K562 (cell line): ENCODE measurements around the gene BMP10. TPM values are rescaled to one million over a fixed set of nuclear protein-coding genes. Genes with fewer than 3 reads are reported as not detected.

ENCODE experiments used
- ARID2 ChIP-seq: fragments of 450-650 bp; IDR thresholded peaks from 2 replicates; pipeline ENCODE4 v1.6.1; 2017; ENCODE audit warnings: antibody characterized with exemption, mild to moderate bottlenecking
- C11orf30 ChIP-seq: fragments of 450-650 bp; IDR thresholded peaks from 2 replicates; pipeline ENCODE4 v1.6.1; 2016; ENCODE audit warnings: low read depth, mild to moderate bottlenecking
- ERF ChIP-seq: fragments of 450-650 bp; formaldehyde crosslinking; IDR thresholded peaks from 2 replicates; pipeline ENCODE4 v1.4.0; 2020; ENCODE audit warnings: mild to moderate bottlenecking, mixed read lengths
- FOXJ2 ChIP-seq: fragments of 200-800 bp; sonication (Bioruptor generic); IDR thresholded peaks from 2 replicates; pipeline ENCODE4 v1.6.1; 2016; ENCODE audit warnings: missing genetic modification characterization, missing compliant biosample characterization
- MAFF ChIP-seq: IDR thresholded peaks from 2 replicates; pipeline ENCODE4 v1.6.1; 2012; ENCODE audit warnings: low read length, improper control_type of control experiment
- MIER1 ChIP-seq: fragments of 450-650 bp; IDR thresholded peaks from 2 replicates; pipeline ENCODE4 v1.6.1; 2016; ENCODE audit warnings: antibody characterized with exemption, mild to moderate bottlenecking, low read depth
- POLR2H ChIP-seq: IDR thresholded peaks from 2 replicates; pipeline ENCODE4 v1.6.1; 2016; ENCODE audit warnings: missing genetic modification characterization, low read depth, mild to moderate bottlenecking, control low read depth, missing compliant biosample characterization, moderate library complexity
- USF2 ChIP-seq: sonication (generic); formaldehyde crosslinking; IDR thresholded peaks from 2 replicates; pipeline ENCODE4 v1.5.0; 2020; ENCODE audit warnings: missing genetic modification reagents
- ZBTB43 ChIP-seq: sonication (generic); formaldehyde crosslinking; IDR thresholded peaks from 2 replicates; pipeline ENCODE4 v1.8.0; 2023; ENCODE audit warnings: mild to moderate bottlenecking, missing genetic modification reagents
- ZNF318 ChIP-seq, 2 experiments: fragments of 450-650 bp; IDR thresholded peaks; 2 replicates each; pipeline ENCODE4 v1.6.1; 2016; ENCODE audit warnings: mild to moderate bottlenecking in 2 of 2, borderline replicate concordance in 1 of 2, low read depth in 1 of 2, moderate library complexity in 1 of 2
- ZNF644 ChIP-seq: fragments of 200-800 bp; sonication (Bioruptor generic); IDR thresholded peaks from 2 replicates; pipeline ENCODE4 v1.6.1; 2016; ENCODE audit warnings: low read depth, missing genetic modification characterization, missing compliant biosample characterization
- ZNF764 ChIP-seq: fragments of 250-450 bp; sonication (Bioruptor Pico); IDR thresholded peaks from 2 replicates; pipeline ENCODE4 v1.4.0; 2020; ENCODE audit warnings: low read depth, mild to moderate bottlenecking, moderate library complexity
- polyA plus RNA-seq, 8 experiments: library from polyadenylated mRNA; depleted of rRNA in 4 of 8; stranded (reverse) in 5 of 8; unstranded in 3 of 8; fragments of >200 nt; fragmentation: Nextera tagmentation in 2 of 8; fragmentation: Illumina TruSeq in 1 of 8; extraction: Ambion mirVana in 2 of 8; extraction: Trizol in 1 of 8; gene quantifications; 2 replicates each; pipeline versions ENCODE4 v1.2.1 to v1.2.3, GENCODE V29; 2011 to 2014; ENCODE audit warnings: inconsistent platforms in 1 of 8, missing spikeins in 1 of 8
- total RNA-seq, 7 experiments: library from RNA; depleted of rRNA in 6 of 7; stranded (reverse); fragments of >200 nt in 6 of 7; fragmentation: Illumina TruSeq in 2 of 7; extraction: Trizol in 2 of 7; gene quantifications; 2 replicates each; pipeline versions ENCODE4 v1.2.1 to v1.2.3, GENCODE V29; 2011 to 2021; ENCODE audit warnings: low replicate concordance in 1 of 7
- TF ChIP-seq, protein P1 (sequence below), 3 experiments: fragments of 200-800 bp in 1 of 3; fragments of 250-450 bp in 1 of 3; fragments of 450-650 bp in 1 of 3; sonication (Bioruptor Pico) in 1 of 3; sonication (Bioruptor generic) in 1 of 3; formaldehyde crosslinking in 1 of 3; IDR thresholded peaks; 2 replicates each; pipeline versions ENCODE4 v1.6.1 to v1.8.0; 2016 to 2022; ENCODE audit warnings: mild to moderate bottlenecking in 2 of 3, missing genetic modification characterization in 2 of 3, missing compliant biosample characterization in 1 of 3, moderate library complexity in 1 of 3

The BMP10 gene
- total and polyA plus RNA-seq, 9 of the 15 experiments (the other 6 are each of a cell fraction or from before 2014, with no cell fraction given) = 0.11 to 0.91 (median 0.43) TPM

- no peak for TF ChIP-seq POLR2H (tag)
- no peak for TF ChIP-seq FOXJ2 (tag)
- no peak for TF ChIP-seq ZNF764
- no peak for TF ChIP-seq ZBTB43 (CRISPR knock-in tag)
- no peak for TF ChIP-seq ZNF318 (IDR thresholded peaks at IDR 0.05; ENCODE audit: borderline replicate concordance in 1 of 2, low read depth in 1 of 2)
- TF ChIP-seq, protein P1, sequence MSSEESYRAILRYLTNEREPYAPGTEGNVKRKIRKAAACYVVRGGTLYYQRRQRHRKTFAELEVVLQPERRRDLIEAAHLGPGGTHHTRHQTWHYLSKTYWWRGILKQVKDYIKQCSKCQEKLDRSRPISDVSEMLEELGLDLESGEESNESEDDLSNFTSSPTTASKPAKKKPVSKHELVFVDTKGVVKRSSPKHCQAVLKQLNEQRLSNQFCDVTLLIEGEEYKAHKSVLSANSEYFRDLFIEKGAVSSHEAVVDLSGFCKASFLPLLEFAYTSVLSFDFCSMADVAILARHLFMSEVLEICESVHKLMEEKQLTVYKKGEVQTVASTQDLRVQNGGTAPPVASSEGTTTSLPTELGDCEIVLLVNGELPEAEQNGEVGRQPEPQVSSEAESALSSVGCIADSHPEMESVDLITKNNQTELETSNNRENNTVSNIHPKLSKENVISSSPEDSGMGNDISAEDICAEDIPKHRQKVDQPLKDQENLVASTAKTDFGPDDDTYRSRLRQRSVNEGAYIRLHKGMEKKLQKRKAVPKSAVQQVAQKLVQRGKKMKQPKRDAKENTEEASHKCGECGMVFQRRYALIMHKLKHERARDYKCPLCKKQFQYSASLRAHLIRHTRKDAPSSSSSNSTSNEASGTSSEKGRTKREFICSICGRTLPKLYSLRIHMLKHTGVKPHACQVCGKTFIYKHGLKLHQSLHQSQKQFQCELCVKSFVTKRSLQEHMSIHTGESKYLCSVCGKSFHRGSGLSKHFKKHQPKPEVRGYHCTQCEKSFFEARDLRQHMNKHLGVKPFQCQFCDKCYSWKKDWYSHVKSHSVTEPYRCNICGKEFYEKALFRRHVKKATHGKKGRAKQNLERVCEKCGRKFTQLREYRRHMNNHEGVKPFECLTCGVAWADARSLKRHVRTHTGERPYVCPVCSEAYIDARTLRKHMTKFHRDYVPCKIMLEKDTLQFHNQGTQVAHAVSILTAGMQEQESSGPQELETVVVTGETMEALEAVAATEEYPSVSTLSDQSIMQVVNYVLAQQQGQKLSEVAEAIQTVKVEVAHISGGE (CRISPR knock-in tag; IDR thresholded peaks at IDR 0.05) = 0 out of 6 replicates have a peak, but pooled peaks of 1 of the 3 experiments have one; percentile 28
- no peak for TF ChIP-seq USF2 (CRISPR knock-in tag)
- no peak for TF ChIP-seq MIER1
- TF ChIP-seq C11orf30 = peak; percentile 84
- TF ChIP-seq ERF (CRISPR knock-in tag) = no peak
- TF ChIP-seq ARID2 = no peak
- 0 out of 2 replicates have a peak, but pooled peaks have one; percentile 56 for TF ChIP-seq ZNF644 (tag)
- peak; percentile 88 for TF ChIP-seq MAFF
Measured at GRCh38 chr2:68834737-68835376, 36.3 kb downstream of the BMP10 start (continued).
